ENCODE results near the gene KBTBD7.

KBTBD7 gene

DNA sequence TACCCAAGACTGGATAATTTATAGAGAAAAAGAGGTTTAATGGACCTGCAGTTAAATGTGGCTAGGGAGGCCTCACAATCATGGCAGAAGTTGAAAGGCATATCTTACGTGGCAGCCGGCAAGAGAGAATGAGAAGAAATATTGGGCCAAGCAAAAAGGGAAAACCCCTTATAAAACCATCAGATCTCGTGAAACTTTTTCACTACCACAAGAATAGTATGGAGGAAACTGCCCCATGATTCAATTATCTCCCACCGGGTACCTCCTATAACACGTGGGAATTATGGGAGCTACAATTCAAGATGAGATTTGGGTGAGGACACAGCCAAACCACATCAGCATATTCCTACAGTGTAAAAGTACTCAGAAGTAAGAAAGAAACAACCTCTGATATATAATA lies 4.7 kb upstream of the KBTBD7 start:
- peak; percentile 25 for DNase-seq (ENCODE audit: low read depth)
- no peak overlapping the region for H3K4me3 ChIP-seq (ENCODE audit: low read depth, low read length)
- TF ChIP-seq, protein P1, sequence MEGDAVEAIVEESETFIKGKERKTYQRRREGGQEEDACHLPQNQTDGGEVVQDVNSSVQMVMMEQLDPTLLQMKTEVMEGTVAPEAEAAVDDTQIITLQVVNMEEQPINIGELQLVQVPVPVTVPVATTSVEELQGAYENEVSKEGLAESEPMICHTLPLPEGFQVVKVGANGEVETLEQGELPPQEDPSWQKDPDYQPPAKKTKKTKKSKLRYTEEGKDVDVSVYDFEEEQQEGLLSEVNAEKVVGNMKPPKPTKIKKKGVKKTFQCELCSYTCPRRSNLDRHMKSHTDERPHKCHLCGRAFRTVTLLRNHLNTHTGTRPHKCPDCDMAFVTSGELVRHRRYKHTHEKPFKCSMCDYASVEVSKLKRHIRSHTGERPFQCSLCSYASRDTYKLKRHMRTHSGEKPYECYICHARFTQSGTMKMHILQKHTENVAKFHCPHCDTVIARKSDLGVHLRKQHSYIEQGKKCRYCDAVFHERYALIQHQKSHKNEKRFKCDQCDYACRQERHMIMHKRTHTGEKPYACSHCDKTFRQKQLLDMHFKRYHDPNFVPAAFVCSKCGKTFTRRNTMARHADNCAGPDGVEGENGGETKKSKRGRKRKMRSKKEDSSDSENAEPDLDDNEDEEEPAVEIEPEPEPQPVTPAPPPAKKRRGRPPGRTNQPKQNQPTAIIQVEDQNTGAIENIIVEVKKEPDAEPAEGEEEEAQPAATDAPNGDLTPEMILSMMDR (IDR thresholded peaks at IDR 0.05; ENCODE audit: insufficient read depth, low read depth, low read length, missing control alignments), result no peak

DNA sequence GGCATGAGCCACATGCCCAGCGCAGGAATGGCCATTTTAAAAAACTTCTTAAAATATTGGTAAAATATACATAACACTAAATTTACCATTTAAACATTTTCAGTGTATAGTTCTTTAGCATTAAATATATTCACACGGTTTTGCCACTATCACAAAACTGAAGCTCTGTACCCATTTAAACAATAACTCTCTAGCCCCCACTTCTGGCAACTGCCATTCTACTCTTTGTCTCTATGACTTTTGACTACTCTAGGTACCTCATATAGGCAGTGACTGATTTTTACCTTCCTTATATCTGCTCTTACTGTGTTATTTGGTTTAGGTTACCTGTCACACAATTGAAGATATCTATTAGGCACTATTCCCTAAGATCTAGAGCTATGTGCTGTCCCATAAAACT lies 2.3 kb upstream of the KBTBD7 start:
- DNase-seq (ENCODE audit: low read depth), result no peak
- TF ChIP-seq, protein P1 (IDR thresholded peaks at IDR 0.05; ENCODE audit: insufficient read depth, low read depth, low read length, missing control alignments), result peak; percentile 20
- H3K4me3 ChIP-seq (ENCODE audit: low read depth, low read length), result no peak overlapping the region

DNA sequence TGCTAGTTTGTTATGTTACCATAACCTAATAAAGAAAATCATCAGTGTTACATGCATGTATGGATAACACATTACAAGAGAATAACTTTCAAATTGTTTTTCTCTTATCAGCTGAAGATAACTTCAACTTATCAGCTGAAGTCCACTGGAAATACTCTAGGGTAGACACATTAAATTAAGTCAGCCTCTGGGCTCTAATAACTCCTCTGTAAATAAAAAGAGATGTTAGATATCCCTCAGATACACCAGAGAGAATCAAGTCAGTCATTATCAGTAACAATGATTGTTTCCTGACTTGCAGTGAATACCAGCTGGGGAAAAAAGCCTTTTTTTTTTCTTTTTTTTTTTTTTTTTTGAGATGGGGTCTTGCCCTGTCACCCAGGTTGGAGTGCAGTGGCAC lies 1.6 kb upstream of the KBTBD7 start:
- TF ChIP-seq, protein P1 (IDR thresholded peaks at IDR 0.05; ENCODE audit: insufficient read depth, low read depth, low read length, missing control alignments), result no peak
- DNase-seq (ENCODE audit: low read depth), result no peak
- H3K4me3 ChIP-seq (ENCODE audit: low read depth, low read length), result no peak overlapping the region

DNA sequence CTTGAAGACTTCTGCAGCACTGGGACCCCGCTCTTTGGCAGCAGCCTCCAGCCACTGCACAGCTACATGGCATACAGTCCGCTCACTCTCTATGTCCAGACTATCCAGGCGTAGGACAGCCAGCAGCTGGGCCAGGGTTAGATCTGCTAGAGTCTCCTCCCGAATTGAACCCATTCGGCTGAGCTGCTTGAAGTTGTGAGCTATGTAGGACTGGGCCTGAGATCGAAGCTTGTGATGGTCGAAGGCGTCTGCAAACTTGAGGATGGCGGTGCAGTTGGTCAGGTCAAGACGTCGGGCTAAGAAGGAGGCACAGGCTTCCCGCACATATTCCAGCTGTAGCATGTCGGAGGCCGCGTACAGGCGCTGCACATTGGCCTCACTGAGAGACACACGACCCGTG lies 900 bp downstream of the KBTBD7 start:
- no peak for DNase-seq (ENCODE audit: low read depth)
- H3K4me3 ChIP-seq (ENCODE audit: low read depth, low read length), result peak overlapping the region; percentile 80; the same call in 1 of the 2 replicates
- TF ChIP-seq, protein P1 (IDR thresholded peaks at IDR 0.05; ENCODE audit: insufficient read depth, low read depth, low read length, missing control alignments), result no peak

DNA sequence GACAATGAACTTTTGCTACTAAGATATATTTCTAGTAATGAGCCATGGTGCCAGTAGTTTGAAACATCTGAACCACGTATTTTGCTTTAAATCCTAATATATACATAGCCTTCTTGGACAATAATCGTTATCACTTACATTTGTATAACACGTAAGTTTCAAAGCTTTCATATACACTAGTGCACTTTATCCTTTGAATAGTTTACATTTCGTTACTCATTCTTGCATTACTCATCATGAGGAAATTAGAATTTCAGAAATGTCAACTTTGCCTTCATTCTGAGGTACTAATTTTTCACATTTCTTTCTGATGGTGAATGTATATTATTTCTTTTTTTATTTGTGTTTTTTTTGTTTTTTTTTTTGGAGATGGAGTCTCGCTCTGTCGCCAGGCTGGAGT lies 5.8 kb downstream of the KBTBD7 start:
- DNase-seq (ENCODE audit: low read depth), result no peak
- TF ChIP-seq, protein P1 (IDR thresholded peaks at IDR 0.05; ENCODE audit: insufficient read depth, low read depth, low read length, missing control alignments), result no peak
- H3K4me3 ChIP-seq (ENCODE audit: low read depth, low read length), result no peak overlapping the region

DNA sequence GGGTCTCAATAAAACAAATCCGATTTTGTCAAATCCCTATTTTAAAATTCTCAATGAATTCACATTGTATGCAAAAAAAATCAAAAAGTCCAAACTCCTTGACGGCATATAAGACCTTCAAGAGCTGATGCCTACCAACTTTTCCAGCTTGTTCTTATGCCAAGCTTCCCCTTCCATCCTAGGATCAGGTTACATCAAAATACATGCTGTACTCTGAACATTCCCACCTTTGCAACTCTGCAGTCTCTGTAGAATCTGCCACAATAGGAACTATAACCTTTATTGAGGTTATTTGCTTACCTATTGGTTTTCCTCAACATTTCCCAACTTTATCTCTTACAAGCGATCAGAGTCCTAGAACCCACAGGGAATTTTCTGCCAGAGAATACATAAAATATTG lies 7.9 kb downstream of the KBTBD7 start:
- H3K4me3 ChIP-seq (ENCODE audit: low read depth, low read length), result no peak overlapping the region
- TF ChIP-seq, protein P1 (IDR thresholded peaks at IDR 0.05; ENCODE audit: insufficient read depth, low read depth, low read length, missing control alignments), result no peak
- DNase-seq (ENCODE audit: low read depth), result no peak

DNA sequence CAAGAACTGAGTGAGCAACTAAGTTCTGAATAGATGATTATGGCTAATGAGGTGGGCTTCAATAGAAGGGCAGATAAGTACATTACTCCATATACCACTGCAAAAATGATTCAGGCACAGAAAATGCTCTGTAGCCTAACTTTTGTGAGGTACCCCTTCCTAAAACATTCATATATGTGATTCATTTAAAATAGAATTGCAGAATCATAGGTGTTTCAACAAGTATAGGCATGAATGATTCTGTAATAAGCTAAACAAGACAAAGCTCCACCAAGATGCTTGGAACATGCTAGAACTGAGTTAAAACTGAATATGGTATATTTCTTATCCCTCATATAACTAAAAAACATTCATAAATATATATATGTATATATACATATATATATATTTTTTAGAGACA lies 12.1 kb downstream of the KBTBD7 start:
- no peak overlapping the region for H3K4me3 ChIP-seq (ENCODE audit: low read depth, low read length)
- TF ChIP-seq, protein P1 (IDR thresholded peaks at IDR 0.05; ENCODE audit: insufficient read depth, low read depth, low read length, missing control alignments), result no peak

More for the DNA sequence above, 12.1 kb downstream of the KBTBD7 start:
- no peak for DNase-seq (ENCODE audit: low read depth)

All from GM12865 (cell line).